GM12801 (cell line): Measurements from ENCODE around the gene KRTAP10-3.

Source experiments
- TF ChIP-seq, protein P1 (sequence below): IDR thresholded peaks from one replicate; pipeline ENCODE4 v1.5.1; 2011; ENCODE audit warnings: control low read depth; ENCODE audit not compliant: insufficient read length; ENCODE audit errors: extremely low read depth

KRTAP10-3 gene

GRCh38 chr21:44549525-44550211 is 8.9 kb downstream of the KRTAP10-3 start:
- TF ChIP-seq, protein P1, sequence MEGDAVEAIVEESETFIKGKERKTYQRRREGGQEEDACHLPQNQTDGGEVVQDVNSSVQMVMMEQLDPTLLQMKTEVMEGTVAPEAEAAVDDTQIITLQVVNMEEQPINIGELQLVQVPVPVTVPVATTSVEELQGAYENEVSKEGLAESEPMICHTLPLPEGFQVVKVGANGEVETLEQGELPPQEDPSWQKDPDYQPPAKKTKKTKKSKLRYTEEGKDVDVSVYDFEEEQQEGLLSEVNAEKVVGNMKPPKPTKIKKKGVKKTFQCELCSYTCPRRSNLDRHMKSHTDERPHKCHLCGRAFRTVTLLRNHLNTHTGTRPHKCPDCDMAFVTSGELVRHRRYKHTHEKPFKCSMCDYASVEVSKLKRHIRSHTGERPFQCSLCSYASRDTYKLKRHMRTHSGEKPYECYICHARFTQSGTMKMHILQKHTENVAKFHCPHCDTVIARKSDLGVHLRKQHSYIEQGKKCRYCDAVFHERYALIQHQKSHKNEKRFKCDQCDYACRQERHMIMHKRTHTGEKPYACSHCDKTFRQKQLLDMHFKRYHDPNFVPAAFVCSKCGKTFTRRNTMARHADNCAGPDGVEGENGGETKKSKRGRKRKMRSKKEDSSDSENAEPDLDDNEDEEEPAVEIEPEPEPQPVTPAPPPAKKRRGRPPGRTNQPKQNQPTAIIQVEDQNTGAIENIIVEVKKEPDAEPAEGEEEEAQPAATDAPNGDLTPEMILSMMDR, result no peak

GRCh38 chr21:44548922-44549321 is 9.7 kb downstream of the KRTAP10-3 start:
- TF ChIP-seq, protein P1, result no peak

DNA sequence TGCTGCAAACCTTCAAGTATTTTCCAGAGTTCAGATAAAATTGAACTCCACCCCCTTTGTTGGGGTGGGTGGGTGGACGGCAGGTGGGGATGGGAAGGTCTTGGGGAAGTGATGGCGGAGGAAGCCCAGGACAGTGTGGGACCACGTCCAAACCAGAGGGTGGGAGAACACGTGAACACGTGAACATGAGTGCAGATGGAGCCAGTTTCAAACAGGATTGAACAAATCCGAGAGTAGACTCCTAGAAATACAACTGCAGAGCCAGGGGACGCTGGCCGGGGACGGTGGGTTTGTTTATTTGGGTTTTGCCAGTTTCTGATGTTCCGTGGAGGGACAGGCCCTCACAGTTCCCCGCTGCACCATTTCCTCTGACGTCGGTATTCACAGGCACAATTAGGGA is 10.2 kb downstream of the KRTAP10-3 start:
- TF ChIP-seq, protein P1, result no peak

DNA sequence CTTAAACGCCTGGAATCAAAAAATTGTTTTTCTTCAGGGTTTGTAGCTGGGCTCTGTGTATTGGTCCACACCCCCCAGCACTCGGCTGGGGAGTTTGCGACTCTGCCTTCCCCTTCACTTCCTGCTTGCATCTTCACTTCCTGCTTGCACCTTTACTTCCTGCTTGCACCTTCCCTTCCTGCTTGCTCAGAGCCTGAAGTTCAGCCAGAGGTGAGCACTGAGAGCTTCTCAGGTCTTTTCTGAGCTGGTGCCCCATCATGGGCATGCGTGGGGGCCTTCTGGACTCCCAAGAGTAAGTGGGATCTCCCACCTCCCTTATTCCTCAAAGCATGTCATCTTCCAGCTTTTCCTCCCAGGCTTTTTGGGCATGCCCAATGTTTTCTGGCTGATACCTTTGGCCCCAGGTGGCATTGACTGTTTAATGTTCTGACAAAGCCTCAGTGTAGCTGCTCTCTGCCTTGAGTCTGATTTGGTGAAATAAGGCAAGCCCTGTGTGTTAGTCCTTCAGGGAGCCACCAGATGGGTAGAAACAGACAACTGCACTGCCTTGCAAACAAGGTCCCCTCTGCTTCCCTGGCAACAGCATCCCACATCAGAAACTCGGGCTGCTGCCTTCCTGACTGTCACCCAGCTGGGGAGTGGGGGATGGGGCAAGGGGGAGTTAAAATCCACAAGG is 10.8 kb downstream of the KRTAP10-3 start:
- TF ChIP-seq, protein P1, result no peak

DNA sequence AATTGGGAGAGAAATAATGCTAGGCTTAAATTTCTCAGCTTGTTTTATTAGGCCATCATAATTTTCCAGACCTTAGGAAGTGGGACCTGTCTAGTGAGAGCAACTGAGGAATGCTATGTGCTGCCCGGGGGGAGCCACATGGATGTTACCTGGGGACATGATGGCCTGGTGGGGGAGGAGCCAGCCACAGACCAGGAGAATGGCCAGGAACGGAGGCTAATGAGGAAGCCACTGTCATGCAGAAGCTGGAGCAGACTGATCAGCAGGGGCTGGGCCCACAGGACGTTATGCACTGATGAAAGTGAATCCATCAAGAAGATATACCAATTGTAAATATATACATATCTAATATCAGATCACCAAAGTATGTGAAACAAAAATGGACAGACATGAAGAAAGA is 14.0 kb downstream of the KRTAP10-3 start:
- TF ChIP-seq, protein P1, result no peak

DNA sequence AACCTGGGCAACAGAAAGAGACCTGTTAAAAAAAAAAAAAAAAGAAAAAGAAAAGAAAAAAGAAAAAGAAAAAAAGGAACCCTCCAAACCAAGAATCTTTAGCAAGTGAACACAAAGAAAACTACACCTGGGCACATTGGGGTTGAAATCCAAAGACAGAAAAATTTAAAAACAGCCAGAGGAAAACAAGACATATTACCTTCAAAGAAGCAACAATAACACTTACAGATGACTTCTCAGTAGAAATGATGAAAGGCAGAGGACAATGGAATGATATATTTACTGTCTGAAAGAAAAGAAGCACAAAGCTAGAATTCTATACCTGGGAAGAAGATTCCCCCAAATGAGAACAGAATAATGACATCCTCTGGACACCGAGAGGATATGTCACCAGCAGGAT is 15.9 kb downstream of the KRTAP10-3 start:
- TF ChIP-seq, protein P1, result no peak

DNA sequence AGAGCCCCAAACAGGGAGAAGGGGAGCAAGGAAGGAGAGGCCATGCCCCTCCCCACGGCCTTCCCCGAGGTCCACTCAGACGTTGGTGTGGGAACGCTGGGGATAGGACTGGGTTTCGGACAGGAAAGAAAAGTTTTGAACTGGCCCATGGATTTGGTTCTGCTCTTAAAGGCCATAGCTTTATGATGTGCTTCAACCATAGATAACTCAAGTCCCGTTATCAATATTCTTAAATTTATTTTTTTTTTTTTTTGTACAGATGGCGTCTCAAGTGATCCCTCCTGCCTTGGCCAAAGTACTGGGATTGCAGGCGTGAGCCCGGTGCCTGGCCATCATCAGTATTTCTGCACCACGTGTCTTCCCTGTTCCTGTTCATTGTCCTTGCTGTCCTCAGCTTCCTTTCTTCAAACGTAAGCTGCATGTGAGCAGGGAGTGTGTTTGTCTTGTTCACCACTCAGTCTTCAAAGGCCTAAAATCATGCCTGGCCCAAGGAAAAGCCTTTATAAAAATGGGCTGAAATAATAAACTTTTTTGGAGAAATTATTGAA is 17.8 kb downstream of the KRTAP10-3 start:
- TF ChIP-seq, protein P1, result no peak
